Measurements from ENCODE around the gene GAGE12J. TPM values are rescaled to one million over a fixed set of nuclear protein-coding genes. Genes with fewer than 3 reads are reported as not detected.
"Not testable (repeated sequence)": the region's sequence is repeated elsewhere in the genome, so short reads cannot be mapped to it uniquely, and the experiment has no call there.

The GAGE12J gene
- total RNA-seq, 4 donors from 2014 or later, result not detected

- not testable (repeated sequence) for H3K4me3 ChIP-seq, H3K36me3 ChIP-seq, DNase-seq, H3K9me3 ChIP-seq, H3K4me1 ChIP-seq, H3K27me3 ChIP-seq, H3K27ac ChIP-seq
These were observed 10.0 kb downstream of the GAGE12J start for GRCh38 chrX:49331841-49332240.

DNA sequence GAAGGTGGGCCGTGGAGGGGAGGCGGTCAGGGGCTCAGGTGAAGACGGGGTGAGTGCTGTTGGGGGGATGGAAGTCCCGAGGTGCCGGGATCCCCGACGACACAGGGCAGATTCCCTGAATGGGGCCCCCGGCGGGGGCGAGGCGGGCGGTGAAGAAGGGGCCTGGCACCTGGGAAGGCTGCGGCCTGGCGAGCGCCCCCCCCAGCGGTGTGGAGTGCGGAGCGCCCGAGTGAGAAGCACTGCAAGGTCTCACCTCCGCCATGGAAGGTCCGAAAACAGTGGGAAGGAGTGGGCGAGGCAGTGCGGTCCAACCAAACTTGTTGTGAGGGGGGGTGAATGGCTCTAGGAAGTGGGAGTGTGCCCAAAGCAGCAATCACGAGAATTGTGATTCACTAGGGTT is 19.6 kb downstream of the GAGE12J start:
- peak in 1 of 3 donors; percentile 69 for DNase-seq
- H3K36me3 ChIP-seq, H3K4me3 ChIP-seq, H3K27me3 ChIP-seq, H3K4me1 ChIP-seq, H3K27ac ChIP-seq, H3K9me3 ChIP-seq: not testable (repeated sequence)

DNA sequence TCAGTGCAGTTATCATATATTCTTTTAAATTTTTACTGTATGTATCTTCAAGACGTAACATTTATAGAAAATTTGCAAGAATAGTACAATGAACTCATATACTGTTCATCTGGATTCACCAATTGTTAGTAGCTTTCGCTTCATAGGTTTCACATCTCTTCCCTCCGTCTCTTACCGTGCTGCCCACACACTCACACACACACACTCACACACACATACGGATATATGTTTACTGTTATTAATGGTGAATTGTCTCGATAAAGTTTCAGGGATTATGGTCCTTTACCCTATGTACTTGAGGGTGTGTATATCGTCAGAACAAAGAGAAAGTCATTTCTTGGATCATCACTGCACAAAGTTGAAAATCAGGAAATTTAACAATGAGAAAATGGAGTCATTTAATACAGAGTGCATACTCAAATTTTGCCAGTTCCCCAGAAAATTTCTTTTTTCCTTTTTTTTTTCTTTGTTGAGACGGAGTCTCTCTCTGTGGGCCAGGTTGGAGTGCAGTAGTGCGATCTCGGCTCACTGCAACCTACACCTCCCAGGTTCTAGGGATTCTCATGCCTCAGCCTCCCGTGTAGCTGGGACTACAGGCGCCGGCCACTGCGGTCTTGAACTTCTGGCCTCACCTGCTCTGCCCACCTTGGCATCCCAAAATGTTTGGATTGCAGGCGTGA is 22.8 kb downstream of the GAGE12J start:
- not testable (repeated sequence) for H3K27ac ChIP-seq, H3K27me3 ChIP-seq, DNase-seq, H3K36me3 ChIP-seq, H3K4me3 ChIP-seq, H3K4me1 ChIP-seq, H3K9me3 ChIP-seq

DNA sequence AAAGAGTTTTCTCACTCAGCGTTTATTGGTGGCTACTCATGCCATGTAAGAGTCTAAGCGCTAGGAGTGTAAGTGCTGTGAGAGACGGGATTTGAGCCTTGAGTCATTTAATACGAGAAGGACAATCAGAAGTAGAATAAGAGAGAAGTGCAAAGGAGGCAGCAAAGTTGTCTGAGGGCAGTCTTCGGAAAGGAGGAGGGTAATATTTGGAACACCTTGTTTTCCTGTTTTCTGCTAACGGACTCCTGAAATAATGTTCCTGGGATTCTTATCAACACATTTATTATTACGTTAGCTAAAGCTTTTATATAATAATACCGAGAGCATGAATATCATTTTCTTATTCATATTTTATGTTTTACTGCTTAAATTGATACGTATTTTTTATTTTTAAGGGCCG is 23.6 kb downstream of the GAGE12J start:
- not testable (repeated sequence) for H3K9me3 ChIP-seq, H3K4me1 ChIP-seq, H3K4me3 ChIP-seq, H3K36me3 ChIP-seq, H3K27ac ChIP-seq, DNase-seq, H3K27me3 ChIP-seq

- H3K27me3 ChIP-seq, H3K9me3 ChIP-seq, H3K27ac ChIP-seq, H3K4me1 ChIP-seq, H3K4me3 ChIP-seq, H3K36me3 ChIP-seq: not testable (repeated sequence)
- DNase-seq, result peak in 1 of 3 donors; percentile 63
These were observed 24.3 kb downstream of the GAGE12J start for GRCh38 chrX:49346150-49346549.

Other genes starting within 250 kb of the GAGE12J start
- gene PRAF2, start 248.0 kb upstream of the GAGE12J start, total RNA-seq, result 1 to 10 TPM; 2.8 to 9.8 (median 4.4) TPM
- 100 to 1,000 TPM in 2 of 4 donors, 10 to 100 TPM in 2; 64.2 to 133 (median 86.9) TPM for gene WDR45, start 242.2 kb upstream of the GAGE12J start, total RNA-seq
- gene GPKOW, start 198.3 kb upstream of the GAGE12J start, total RNA-seq, result 10 to 100 TPM; 24.0 to 26.8 (median 25.7) TPM
- 10 to 100 TPM in 2 of 4 donors, 1 to 10 TPM in 1, not detected in 1; 5.8 to 14.4 (median 11.6) TPM for gene MAGIX, start 159.3 kb upstream of the GAGE12J start, total RNA-seq
- gene PLP2, start 150.1 kb upstream of the GAGE12J start, total RNA-seq, result 10 to 100 TPM; 16.1 to 36.6 (median 30.8) TPM
- 10 to 100 TPM; 22.5 to 47.0 (median 26.8) TPM for gene PRICKLE3, start 135.7 kb upstream of the GAGE12J start, total RNA-seq
- gene SYP, start 121.8 kb upstream of the GAGE12J start, total RNA-seq, result 10 to 100 TPM in 1 of 4 donors, 1 to 10 TPM in 2, not detected in 1; 5.5 to 11.0 (median 6.7) TPM
- 1 to 10 TPM; 1.7 to 2.8 (median 2.3) TPM for gene CACNA1F, start 88.7 kb upstream of the GAGE12J start, total RNA-seq
- 10 to 100 TPM; 19.1 to 27.4 (median 23.1) TPM for gene CCDC22, start 86.6 kb upstream of the GAGE12J start, total RNA-seq
- gene FOXP3, start 57.3 kb upstream of the GAGE12J start, total RNA-seq, result under 1 TPM in 1 of 4 donors, not detected in 3; 0.66 TPM
- 10 to 100 TPM in 1 of 4 donors, 1 to 10 TPM in 3; 2.5 to 19.0 (median 7.5) TPM for gene PPP1R3F, start 52.2 kb upstream of the GAGE12J start, total RNA-seq
- not detected for gene GAGE10, start 18.4 kb upstream of the GAGE12J start, total RNA-seq
- gene GAGE13, start 9.5 kb downstream of the GAGE12J start, total RNA-seq, result not detected
- gene GAGE12C, start 210.1 kb downstream of the GAGE12J start, total RNA-seq, result not detected
- gene GAGE12D, start 219.7 kb downstream of the GAGE12J start, total RNA-seq, result not detected
- not detected for gene GAGE12E, start 229.3 kb downstream of the GAGE12J start, total RNA-seq
- gene GAGE12F, start 238.8 kb downstream of the GAGE12J start, total RNA-seq, result not detected
- gene GAGE12G, start 248.4 kb downstream of the GAGE12J start, total RNA-seq, result not detected

All from Peyer's patch (tissue), 4 donors.